ENCODE results near the gene ATP13A5.

Gene ATP13A5

GRCh38 chr3:193378706-193379105 lies at the start of gene ATP13A5:
Gene ATP13A5 (minus strand): TSS chr3:193378753. CDS start chr3:193378725, 28 bp downstream.
- no peak within 1 kb of the TSS for H3K4me3 ChIP-seq (ENCODE audit: low read depth, low read length)
- DNase-seq (ENCODE audit: low read depth) = no peak

GRCh38 chr3:193418576-193419373 lies 40.2 kb upstream of the ATP13A5 start:
- no peak for DNase-seq (ENCODE audit: low read depth)
- no peak overlapping the region for H3K4me3 ChIP-seq (ENCODE audit: low read depth, low read length)

GRCh38 chr3:193416629-193417028 lies 38.1 kb upstream of the ATP13A5 start:
- DNase-seq (ENCODE audit: low read depth) = no peak
- no peak overlapping the region for H3K4me3 ChIP-seq (ENCODE audit: low read depth, low read length)

- no peak overlapping the region for H3K4me3 ChIP-seq (ENCODE audit: low read depth, low read length)
- DNase-seq (ENCODE audit: low read depth) = no peak
These were observed 29.1 kb upstream of the ATP13A5 start for GRCh38 chr3:193407688-193408087.

GRCh38 chr3:193407112-193407511 lies 28.6 kb upstream of the ATP13A5 start:
- no peak for DNase-seq (ENCODE audit: low read depth)
- no peak overlapping the region for H3K4me3 ChIP-seq (ENCODE audit: low read depth, low read length)

DNA sequence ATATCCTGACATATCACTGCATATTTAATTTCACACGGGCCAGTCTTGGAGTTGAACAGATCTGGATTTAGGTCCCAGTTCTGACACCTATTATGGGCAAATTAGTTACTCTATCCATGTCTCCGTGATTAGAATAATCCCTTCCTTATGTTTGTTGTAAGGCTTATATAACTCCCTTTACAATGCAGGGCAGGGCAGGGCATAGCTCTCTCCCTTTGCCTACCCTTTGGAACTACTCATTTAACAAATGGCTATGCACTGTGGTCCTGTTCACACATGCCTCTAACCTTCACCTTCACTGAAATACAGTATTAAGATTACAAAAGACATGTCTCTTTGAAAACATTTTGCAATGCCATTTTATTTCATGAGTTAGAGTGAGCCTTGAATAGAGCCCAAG lies 24.8 kb upstream of the ATP13A5 start:
- no peak overlapping the region for H3K4me3 ChIP-seq (ENCODE audit: low read depth, low read length)
- DNase-seq (ENCODE audit: low read depth) = no peak

DNA sequence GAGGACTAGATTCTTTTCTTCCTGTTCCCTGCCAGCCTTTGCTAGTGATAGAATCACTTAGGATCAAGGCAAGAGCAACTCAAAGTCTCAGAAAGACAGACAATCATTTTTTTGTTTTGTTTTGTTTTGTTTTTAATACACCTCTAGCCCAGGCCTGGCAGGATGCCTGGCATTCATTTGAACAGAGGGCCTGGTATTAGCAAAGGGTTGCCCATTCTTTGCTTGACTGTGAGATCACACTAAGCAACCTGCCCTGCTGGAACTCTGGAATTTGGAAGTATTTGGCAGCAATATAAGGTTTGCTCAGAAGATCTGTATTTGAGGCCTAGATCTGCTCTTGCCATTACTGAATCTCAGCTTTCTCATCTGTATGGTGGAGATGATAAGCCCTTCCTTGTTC lies 21.8 kb upstream of the ATP13A5 start:
- DNase-seq (ENCODE audit: low read depth) = no peak

DNA sequence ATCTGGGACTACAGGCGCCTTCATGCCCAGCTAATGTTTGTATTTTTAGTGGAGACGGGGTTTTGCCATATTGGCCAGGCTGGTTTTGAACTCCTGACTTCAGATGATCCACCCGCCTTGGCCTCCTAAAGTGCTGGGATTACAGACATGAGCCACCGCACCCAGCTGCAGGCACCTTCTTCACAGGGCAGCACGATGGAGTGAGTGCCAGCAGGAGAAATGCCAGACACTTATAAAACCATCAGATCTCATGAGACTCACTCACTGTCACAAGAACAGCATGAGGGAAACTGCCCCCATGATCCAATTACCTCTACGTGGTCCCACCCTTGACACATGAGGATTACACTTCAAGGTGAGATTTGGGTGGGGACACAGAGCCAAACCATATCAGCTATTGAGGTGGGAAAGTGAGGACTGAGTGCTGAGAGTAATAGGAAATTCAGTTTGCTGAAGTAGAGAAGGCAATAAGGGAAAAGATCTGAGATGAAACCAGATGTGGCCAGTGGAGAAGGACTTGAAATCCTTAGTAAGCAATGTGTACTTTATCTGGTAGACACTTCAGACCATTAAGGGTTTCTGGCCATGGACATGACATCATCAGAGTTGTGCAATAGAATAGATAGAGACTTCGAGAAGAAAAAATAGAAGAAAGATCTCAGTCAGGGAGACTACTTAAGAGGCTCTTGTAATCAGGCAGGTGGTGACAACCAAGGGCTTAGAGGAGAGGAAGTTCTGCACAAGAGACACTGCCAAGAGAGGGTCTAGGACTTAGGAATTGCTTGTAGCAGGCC lies 18.1 kb upstream of the ATP13A5 start:
- H3K4me3 ChIP-seq (ENCODE audit: low read depth, low read length) = no peak overlapping the region
- DNase-seq (ENCODE audit: low read depth) = no peak

More for the DNA sequence above, 21.8 kb upstream of the ATP13A5 start:
- no peak overlapping the region for H3K4me3 ChIP-seq (ENCODE audit: low read depth, low read length)

DNA sequence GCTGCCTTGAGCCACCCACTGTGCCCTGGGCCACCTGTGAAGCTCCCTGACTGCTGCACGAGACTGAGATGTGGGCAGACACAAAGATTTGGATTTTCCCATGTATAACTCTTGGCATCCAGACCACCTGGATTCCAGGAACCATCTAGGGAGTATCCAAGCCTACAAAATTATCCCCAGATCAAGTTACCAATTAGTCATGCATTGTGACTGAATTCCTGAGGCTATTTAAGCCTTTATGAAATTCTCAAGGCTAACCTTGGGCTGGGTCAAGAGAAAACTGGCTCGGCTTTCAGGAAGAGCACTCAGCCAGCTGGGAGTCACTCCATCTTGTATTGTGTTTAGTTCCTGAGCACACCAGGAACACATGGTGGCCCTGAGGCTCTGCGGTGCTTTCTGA lies 13.3 kb upstream of the ATP13A5 start:
- DNase-seq (ENCODE audit: low read depth) = no peak
- no peak overlapping the region for H3K4me3 ChIP-seq (ENCODE audit: low read depth, low read length)

DNA sequence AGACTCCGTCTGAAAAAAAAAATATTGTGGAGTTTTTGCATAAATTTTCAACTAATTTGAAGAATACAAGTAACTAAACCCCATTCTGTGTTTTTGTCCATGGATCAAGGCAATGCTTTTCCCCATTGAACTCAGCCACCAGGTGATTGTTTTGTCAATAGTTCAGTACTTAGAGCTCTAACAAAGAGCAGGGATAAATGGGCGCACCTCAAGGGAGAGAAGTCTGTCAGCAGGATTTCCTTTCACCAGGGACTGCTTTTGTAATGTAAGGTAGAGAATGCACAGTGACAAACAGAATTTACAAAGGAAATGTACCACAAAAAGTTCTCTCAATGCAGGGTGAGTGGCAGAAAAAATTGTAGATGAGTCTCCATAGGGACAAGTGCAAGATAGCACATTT lies 10.8 kb upstream of the ATP13A5 start:
- no peak overlapping the region for H3K4me3 ChIP-seq (ENCODE audit: low read depth, low read length)
- no peak for DNase-seq (ENCODE audit: low read depth)

GRCh38 chr3:193388361-193388760 lies 9.8 kb upstream of the ATP13A5 start:
- no peak for DNase-seq (ENCODE audit: low read depth)
- H3K4me3 ChIP-seq (ENCODE audit: low read depth, low read length) = no peak overlapping the region

GRCh38 chr3:193387596-193387995 lies 9.0 kb upstream of the ATP13A5 start:
- DNase-seq (ENCODE audit: low read depth) = no peak
- no peak overlapping the region for H3K4me3 ChIP-seq (ENCODE audit: low read depth, low read length)

GRCh38 chr3:193377591-193377990 lies 962 bp downstream of the ATP13A5 start:
- H3K4me3 ChIP-seq (ENCODE audit: low read depth, low read length) = no peak overlapping the region
- no peak for DNase-seq (ENCODE audit: low read depth)

GRCh38 chr3:193375614-193376013 lies 2.9 kb downstream of the ATP13A5 start:
- no peak overlapping the region for H3K4me3 ChIP-seq (ENCODE audit: low read depth, low read length)
- no peak for DNase-seq (ENCODE audit: low read depth)

GRCh38 chr3:193372783-193373182 lies 5.8 kb downstream of the ATP13A5 start:
- no peak for DNase-seq (ENCODE audit: low read depth)
- H3K4me3 ChIP-seq (ENCODE audit: low read depth, low read length) = no peak overlapping the region

GRCh38 chr3:193367868-193368267 lies 10.7 kb downstream of the ATP13A5 start:
- no peak for DNase-seq (ENCODE audit: low read depth)
- H3K4me3 ChIP-seq (ENCODE audit: low read depth, low read length) = no peak overlapping the region

- DNase-seq (ENCODE audit: low read depth) = no peak
- no peak overlapping the region for H3K4me3 ChIP-seq (ENCODE audit: low read depth, low read length)
These were observed 21.3 kb downstream of the ATP13A5 start for GRCh38 chr3:193357291-193357690.

DNA sequence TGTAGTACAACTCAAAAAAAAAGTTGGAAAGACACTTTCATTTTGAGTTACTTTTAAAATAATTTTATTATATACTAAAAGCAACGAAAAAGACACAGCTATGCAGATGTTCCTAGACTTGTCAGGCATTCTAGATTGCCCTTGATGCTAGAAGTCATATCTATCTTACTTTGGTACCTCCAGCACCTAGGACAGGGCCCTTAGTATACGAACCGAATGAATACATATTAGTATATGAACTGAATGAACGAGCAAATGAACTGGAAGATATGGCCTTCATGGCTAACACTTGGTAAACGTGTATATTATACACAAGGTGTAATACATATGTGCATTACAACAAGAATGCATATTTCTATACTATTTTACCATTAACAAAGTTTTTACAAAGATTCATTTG lies 24.1 kb downstream of the ATP13A5 start:
- no peak for DNase-seq (ENCODE audit: low read depth)

DNA sequence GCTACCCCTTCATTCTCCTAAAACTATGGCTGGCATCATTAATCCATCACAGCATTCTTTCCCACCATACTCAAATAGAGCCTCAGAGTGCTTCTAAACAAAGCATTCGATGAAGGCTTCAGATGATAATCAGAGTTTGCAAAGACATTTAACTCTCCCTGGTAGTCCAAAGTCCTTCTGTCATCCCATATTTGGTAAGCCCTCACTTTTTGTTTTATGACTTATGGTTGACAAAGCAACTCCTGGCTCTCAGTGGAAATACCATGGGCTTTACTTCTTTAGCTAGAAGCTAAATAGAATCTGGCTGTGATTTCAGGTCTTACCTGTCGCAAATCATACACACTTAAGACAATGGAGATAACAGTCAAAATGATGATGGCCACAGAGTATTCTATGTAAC lies 27.8 kb downstream of the ATP13A5 start:
- no peak for DNase-seq (ENCODE audit: low read depth)
- no peak overlapping the region for H3K4me3 ChIP-seq (ENCODE audit: low read depth, low read length)

More for the DNA sequence above, 24.1 kb downstream of the ATP13A5 start:
- H3K4me3 ChIP-seq (ENCODE audit: low read depth, low read length) = no peak overlapping the region

GRCh38 chr3:193348686-193349085 lies 29.9 kb downstream of the ATP13A5 start:
- no peak overlapping the region for H3K4me3 ChIP-seq (ENCODE audit: low read depth, low read length)
- DNase-seq (ENCODE audit: low read depth) = no peak

Measured in skeletal muscle cell (primary cell).